ENCODE data around the gene NEK6. TPM values are rescaled to one million over a fixed set of nuclear protein-coding genes. Genes with fewer than 3 reads are reported as not detected.

The NEK6 gene
- total and polyA plus RNA-seq, 10 of the 15 experiments (the other 5 are each of a cell fraction or from before 2014, with no cell fraction given): 31.3 to 161 (median 89.2) TPM

GRCh38 chr9:124370896-124371582, 113.3 kb downstream of the NEK6 start (continued):
- TF ChIP-seq NFIC (IDR thresholded peaks at IDR 0.05; ENCODE audit: low read depth, low read length): no peak

- POLR2A ChIA-PET: no interaction called here
- H3K4me2 ChIP-seq (ENCODE audit: control insufficient read depth, insufficient read depth): no peak overlapping the region
- H3K9ac ChIP-seq (ENCODE audit: control insufficient read depth, insufficient read depth, low read length): no peak overlapping the region
- no peak overlapping the region for H3K27ac ChIP-seq (ENCODE audit: control insufficient read depth, insufficient read depth)
- DNase-seq (ENCODE audit: low read depth, low spot score) (no peak), FAIRE-seq (no peak), ATAC-seq (no peak)
- RAD21 ChIA-PET (ENCODE audit: unreplicated experiment): no interaction called here
- SMC1A ChIA-PET (ENCODE audit: uncharacterized antibody, unreplicated experiment): no interaction called here
- intact Hi-C loops (cut with micrococcal nuclease; ENCODE audit: unreplicated experiment): no loop called here
- H3K79me2 ChIP-seq (ENCODE audit: control insufficient read depth, insufficient read depth, low read length): peaks cover 4% of the 10 kb centered on the region; the same call in 1 of the 2 replicates
- no peaks in the 10 kb centered on the region for H3K27me3 ChIP-seq (replicated peaks in 1 of 2; ENCODE audit: control insufficient read depth in 2 of 2, insufficient read depth in 2 of 2, low read length in 1 of 2)
- no peaks in the 10 kb centered on the region; the same call in 1 of the 2 replicates for H4K20me1 ChIP-seq (ENCODE audit: control insufficient read depth, insufficient read depth)
- H3K36me3 ChIP-seq (ENCODE audit: control insufficient read depth in 2 of 2, insufficient read depth in 2 of 2, low read length in 1 of 2): peaks cover 2 to 10% of the 10 kb centered on the region in 2 experiments; a peak in 3 of 4 replicates
- CTCF ChIA-PET: no interaction called here
- no peak overlapping the region for H3K4me3 ChIP-seq
- in situ Hi-C loops (cut with MboI): no loop called here
- BruUV-seq (replicated peaks): no TSS peak
- no peaks in the 10 kb centered on the region for H3K4me1 ChIP-seq (ENCODE audit: control insufficient read depth, insufficient read depth, low read length)
- no peak overlapping the region for H2AFZ ChIP-seq (ENCODE audit: control insufficient read depth, low read depth, low read length)
- no peaks in the 10 kb centered on the region; the same call in 2 of the 3 replicates for H3K9me3 ChIP-seq (replicated peaks; ENCODE audit: control insufficient read depth, insufficient read depth, low read length)
- no peak for TF ChIP-seq SUZ12 (IDR thresholded peaks at IDR 0.05; ENCODE audit: unreplicated experiment)
- TF ChIP-seq HDAC2 (IDR thresholded peaks at IDR 0.05): no peak
- TF ChIP-seq STAT1 (conservative IDR thresholded peaks at IDR 0.05): no peak
- no peak for TF ChIP-seq GABPA (IDR thresholded peaks at IDR 0.05; ENCODE audit: low read depth)
- no peak for TF ChIP-seq ZNF622 (IDR thresholded peaks at IDR 0.05)
- no peak for TF ChIP-seq SMC3 (IDR thresholded peaks at IDR 0.05; ENCODE audit: borderline replicate concordance, low read length)
- no peak for TF ChIP-seq ZNF24 (IDR thresholded peaks at IDR 0.05)
- TF ChIP-seq, protein P1, sequence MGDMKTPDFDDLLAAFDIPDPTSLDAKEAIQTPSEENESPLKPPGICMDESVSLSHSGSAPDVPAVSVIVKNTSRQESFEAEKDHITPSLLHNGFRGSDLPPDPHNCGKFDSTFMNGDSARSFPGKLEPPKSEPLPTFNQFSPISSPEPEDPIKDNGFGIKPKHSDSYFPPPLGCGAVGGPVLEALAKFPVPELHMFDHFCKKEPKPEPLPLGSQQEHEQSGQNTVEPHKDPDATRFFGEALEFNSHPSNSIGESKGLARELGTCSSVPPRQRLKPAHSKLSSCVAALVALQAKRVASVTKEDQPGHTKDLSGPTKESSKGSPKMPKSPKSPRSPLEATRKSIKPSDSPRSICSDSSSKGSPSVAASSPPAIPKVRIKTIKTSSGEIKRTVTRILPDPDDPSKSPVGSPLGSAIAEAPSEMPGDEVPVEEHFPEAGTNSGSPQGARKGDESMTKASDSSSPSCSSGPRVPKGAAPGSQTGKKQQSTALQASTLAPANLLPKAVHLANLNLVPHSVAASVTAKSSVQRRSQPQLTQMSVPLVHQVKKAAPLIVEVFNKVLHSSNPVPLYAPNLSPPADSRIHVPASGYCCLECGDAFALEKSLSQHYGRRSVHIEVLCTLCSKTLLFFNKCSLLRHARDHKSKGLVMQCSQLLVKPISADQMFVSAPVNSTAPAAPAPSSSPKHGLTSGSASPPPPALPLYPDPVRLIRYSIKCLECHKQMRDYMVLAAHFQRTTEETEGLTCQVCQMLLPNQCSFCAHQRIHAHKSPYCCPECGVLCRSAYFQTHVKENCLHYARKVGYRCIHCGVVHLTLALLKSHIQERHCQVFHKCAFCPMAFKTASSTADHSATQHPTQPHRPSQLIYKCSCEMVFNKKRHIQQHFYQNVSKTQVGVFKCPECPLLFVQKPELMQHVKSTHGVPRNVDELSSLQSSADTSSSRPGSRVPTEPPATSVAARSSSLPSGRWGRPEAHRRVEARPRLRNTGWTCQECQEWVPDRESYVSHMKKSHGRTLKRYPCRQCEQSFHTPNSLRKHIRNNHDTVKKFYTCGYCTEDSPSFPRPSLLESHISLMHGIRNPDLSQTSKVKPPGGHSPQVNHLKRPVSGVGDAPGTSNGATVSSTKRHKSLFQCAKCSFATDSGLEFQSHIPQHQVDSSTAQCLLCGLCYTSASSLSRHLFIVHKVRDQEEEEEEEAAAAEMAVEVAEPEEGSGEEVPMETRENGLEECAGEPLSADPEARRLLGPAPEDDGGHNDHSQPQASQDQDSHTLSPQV (IDR thresholded peaks at IDR 0.05): no peak
- no peak for TF ChIP-seq BRCA1 (IDR thresholded peaks at IDR 0.05; ENCODE audit: low read depth, low read length)
- no peak for TF ChIP-seq POU2F2 (IDR thresholded peaks at IDR 0.05; ENCODE audit: borderline replicate concordance, low read depth, low read length)
- no peak for TF ChIP-seq TCF12 (IDR thresholded peaks at IDR 0.05; ENCODE audit: low read depth, low read length)
- TF ChIP-seq, protein P2, sequence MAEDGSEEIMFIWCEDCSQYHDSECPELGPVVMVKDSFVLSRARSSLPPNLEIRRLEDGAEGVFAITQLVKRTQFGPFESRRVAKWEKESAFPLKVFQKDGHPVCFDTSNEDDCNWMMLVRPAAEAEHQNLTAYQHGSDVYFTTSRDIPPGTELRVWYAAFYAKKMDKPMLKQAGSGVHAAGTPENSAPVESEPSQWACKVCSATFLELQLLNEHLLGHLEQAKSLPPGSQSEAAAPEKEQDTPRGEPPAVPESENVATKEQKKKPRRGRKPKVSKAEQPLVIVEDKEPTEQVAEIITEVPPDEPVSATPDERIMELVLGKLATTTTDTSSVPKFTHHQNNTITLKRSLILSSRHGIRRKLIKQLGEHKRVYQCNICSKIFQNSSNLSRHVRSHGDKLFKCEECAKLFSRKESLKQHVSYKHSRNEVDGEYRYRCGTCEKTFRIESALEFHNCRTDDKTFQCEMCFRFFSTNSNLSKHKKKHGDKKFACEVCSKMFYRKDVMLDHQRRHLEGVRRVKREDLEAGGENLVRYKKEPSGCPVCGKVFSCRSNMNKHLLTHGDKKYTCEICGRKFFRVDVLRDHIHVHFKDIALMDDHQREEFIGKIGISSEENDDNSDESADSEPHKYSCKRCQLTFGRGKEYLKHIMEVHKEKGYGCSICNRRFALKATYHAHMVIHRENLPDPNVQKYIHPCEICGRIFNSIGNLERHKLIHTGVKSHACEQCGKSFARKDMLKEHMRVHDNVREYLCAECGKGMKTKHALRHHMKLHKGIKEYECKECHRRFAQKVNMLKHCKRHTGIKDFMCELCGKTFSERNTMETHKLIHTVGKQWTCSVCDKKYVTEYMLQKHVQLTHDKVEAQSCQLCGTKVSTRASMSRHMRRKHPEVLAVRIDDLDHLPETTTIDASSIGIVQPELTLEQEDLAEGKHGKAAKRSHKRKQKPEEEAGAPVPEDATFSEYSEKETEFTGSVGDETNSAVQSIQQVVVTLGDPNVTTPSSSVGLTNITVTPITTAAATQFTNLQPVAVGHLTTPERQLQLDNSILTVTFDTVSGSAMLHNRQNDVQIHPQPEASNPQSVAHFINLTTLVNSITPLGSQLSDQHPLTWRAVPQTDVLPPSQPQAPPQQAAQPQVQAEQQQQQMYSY (CRISPR knock-in tag; IDR thresholded peaks at IDR 0.05): no peak
Measured at GRCh38 chr9:124372038-124372437, 114.3 kb downstream of the NEK6 start.

Measured in GM12878 (cell line).